GM12878 (cell line): ENCODE data around the gene PLEKHH1. TPM values are rescaled to one million over a fixed set of nuclear protein-coding genes. Genes with fewer than 3 reads are reported as not detected.

ENCODE experiments used
- ATAC-seq: fragments of 200-7000 bp; cut with Tn5 transposase; 3 replicates; pipeline ENCODE4 v1.9.1; 2020; ENCODE audit warnings: mild to moderate bottlenecking, moderate library complexity
- BruUV-seq: library from RNA; stranded (reverse); fragments of 400-500 nt; replicated peaks from 2 replicates; lab custom pipeline; 2021; lab: Mats Ljungman, UMichigan
- CTCF ChIA-PET: fragments of 300-600 bp; sonication (Branson Sonifier 250); formaldehyde crosslinking; extraction: SDS; loops from one replicate; lab custom pipeline; 2021; ENCODE audit warnings: inconsistent platforms; lab: Yijun Ruan, JAX
- POLR2A ChIA-PET: fragments of 350-600 bp; formaldehyde crosslinking; extraction: SDS; loops from one replicate; lab custom pipeline; 2021; ENCODE audit warnings: inconsistent platforms; lab: Charles Lee
- RAD21 ChIA-PET: fragments of 300-600 bp; sonication (Branson Sonifier 250); formaldehyde crosslinking; loops from one replicate; lab custom pipeline; 2023; ENCODE audit warnings: antibody characterized with exemption; ENCODE audit not compliant: unreplicated experiment; lab: Charles Lee
- SMC1A ChIA-PET: fragments of 300-600 bp; sonication (Branson Sonifier 250); formaldehyde crosslinking; loops from one replicate; lab custom pipeline; 2023; ENCODE audit not compliant: unreplicated experiment, uncharacterized antibody; lab: Charles Lee
- DNase-seq: peaks from one replicate; pipeline ENCODE4 v3.0.0-alpha.2; 2011; ENCODE audit warnings: low read depth, low spot score
- FAIRE-seq: peaks from 3 replicates; lab custom pipeline; 2011; peaks lifted over from hg19 to GRCh38; lab: Jason Lieb, UNC
- H2AFZ ChIP-seq: 2 replicates; pipeline ENCODE4 v1.6.0; 2011; ENCODE audit warnings: low read depth, low read length, control low read depth; ENCODE audit not compliant: control insufficient read depth
- H3K27ac ChIP-seq: 2 replicates; pipeline ENCODE4 v1.5.1; 2011; ENCODE audit warnings: control low read depth; ENCODE audit not compliant: control insufficient read depth, insufficient read depth
- H3K27me3 ChIP-seq, 2 experiments: replicated peaks in 1 of 2; 2 replicates each; pipeline versions ENCODE4 v1.6.0 to v1.6.1; 2011; ENCODE audit warnings: low read length in 1 of 2; ENCODE audit not compliant: control insufficient read depth in 2 of 2, insufficient read depth in 2 of 2
- H3K36me3 ChIP-seq, 2 experiments: 2 replicates each; pipeline ENCODE4 v1.5.1; 2011; ENCODE audit warnings: low read length in 1 of 2; ENCODE audit not compliant: control insufficient read depth in 2 of 2, insufficient read depth in 2 of 2
- H3K4me1 ChIP-seq: 2 replicates; pipeline ENCODE4 v1.6.1; 2011; ENCODE audit warnings: mild to moderate bottlenecking, low read length, moderate library complexity, mixed read lengths; ENCODE audit not compliant: control insufficient read depth, insufficient read depth
- H3K4me2 ChIP-seq: 2 replicates; pipeline ENCODE4 v1.6.0; 2011; ENCODE audit warnings: control low read depth; ENCODE audit not compliant: control insufficient read depth, insufficient read depth
- H3K4me3 ChIP-seq: fragments of 200-600 bp; sonication (generic); 2 replicates; pipeline ENCODE4 v1.5.1; 2016
- H3K79me2 ChIP-seq: 2 replicates; pipeline ENCODE4 v1.6.0; 2011; ENCODE audit warnings: low read length; ENCODE audit not compliant: control insufficient read depth, insufficient read depth
- H3K9ac ChIP-seq: 2 replicates; pipeline ENCODE4 v1.8.0; 2011; ENCODE audit warnings: low read length, control low read depth, mixed read lengths; ENCODE audit not compliant: control insufficient read depth, insufficient read depth
- H3K9me3 ChIP-seq: replicated peaks from 3 replicates; pipeline ENCODE4 v1.5.1; 2011; ENCODE audit warnings: mild to moderate bottlenecking, low read length; ENCODE audit not compliant: control insufficient read depth, insufficient read depth
- H4K20me1 ChIP-seq: 2 replicates; pipeline ENCODE4 v1.6.0; 2011; ENCODE audit not compliant: control insufficient read depth, insufficient read depth
- CBX3 ChIP-seq: fragments of 200-600 bp; sonication (generic); IDR thresholded peaks from 2 replicates; pipeline ENCODE4 v1.6.1; 2016; ENCODE audit warnings: low read depth, borderline replicate concordance
- EP300 ChIP-seq, 2 experiments: fragments of 150-350 bp in 1 of 2; IDR thresholded peaks; 2 replicates each; pipeline ENCODE4 v1.6.1; 2011 to 2012; ENCODE audit warnings: low read depth in 2 of 2, low read length in 2 of 2, borderline replicate concordance in 1 of 2, improper control_type of control experiment in 1 of 2, inconsistent platforms in 1 of 2; ENCODE audit not compliant: control insufficient read depth in 1 of 2
- ESRRA ChIP-seq: IDR thresholded peaks from 2 replicates; pipeline ENCODE4 v1.6.1; 2012; ENCODE audit warnings: mild to moderate bottlenecking, low read length, improper control_type of control experiment
- IKZF2 ChIP-seq, 2 experiments: fragments of 450-650 bp; IDR thresholded peaks; 2 replicates each; pipeline ENCODE4 v1.6.1; 2017; ENCODE audit warnings: mild to moderate bottlenecking in 2 of 2, moderate library complexity in 2 of 2
- POU2F2 ChIP-seq: IDR thresholded peaks from 3 replicates; pipeline ENCODE4 v1.6.1; 2011; ENCODE audit warnings: low read depth, mild to moderate bottlenecking, low read length, borderline replicate concordance
- RB1 ChIP-seq: fragments of 450-650 bp; formaldehyde crosslinking; IDR thresholded peaks from 2 replicates; pipeline ENCODE4 v1.6.1; 2017; ENCODE audit warnings: mild to moderate bottlenecking, borderline replicate concordance
- RELA ChIP-seq: fragments of 450-650 bp; IDR thresholded peaks from 2 replicates; pipeline ENCODE4 v1.8.0; 2014; ENCODE audit warnings: borderline replicate concordance; ENCODE audit not compliant: partially characterized antibody
- SMC3 ChIP-seq: IDR thresholded peaks from 2 replicates; pipeline ENCODE4 v1.6.1; 2011; ENCODE audit warnings: low read length, improper control_type of control experiment, borderline replicate concordance
- SRF ChIP-seq, 2 experiments: IDR thresholded peaks; 2 replicates each; pipeline ENCODE4 v1.6.1; 2011; ENCODE audit warnings: low read depth in 2 of 2, low read length in 2 of 2, mild to moderate bottlenecking in 1 of 2, moderate library complexity in 1 of 2
- YY1 ChIP-seq: IDR thresholded peaks from 2 replicates; pipeline ENCODE4 v1.6.1; 2011; ENCODE audit warnings: low read depth, mild to moderate bottlenecking, low read length
- ZBED1 ChIP-seq: IDR thresholded peaks from 2 replicates; pipeline ENCODE4 v1.6.1; 2016; ENCODE audit warnings: borderline replicate concordance
- ZBTB33 ChIP-seq: fragments of 450-650 bp; IDR thresholded peaks from 2 replicates; pipeline ENCODE4 v1.6.1; 2017; ENCODE audit warnings: mild to moderate bottlenecking
- ZBTB40 ChIP-seq: fragments of 450-650 bp; IDR thresholded peaks from 2 replicates; pipeline ENCODE4 v1.6.1; 2016; ENCODE audit warnings: mild to moderate bottlenecking, moderate library complexity, borderline replicate concordance
- WGBS: methylation state at CpG from one replicate; pipeline ENCODE4 v1.1.6; 2016; ENCODE audit warnings: low lambda C conversion rate; ENCODE audit not compliant: insufficient replicate concordance, insufficient coverage; ENCODE audit errors: missing lambda C conversion rate; 5-methylcytosine and 5-hydroxymethylcytosine counted together
- in situ Hi-C: fragments of 300-500 bp; cut with MboI; formaldehyde crosslinking; loops from 9 replicates; pipeline ENCODE4 v1.14.3; 2018; ENCODE audit warnings: mixed read lengths
- intact Hi-C: fragments of 100-400 bp; cut with micrococcal nuclease; formaldehyde crosslinking; loops from one replicate; pipeline ENCODE4 v1.14.2; 2022; ENCODE audit not compliant: unreplicated experiment
- polyA plus RNA-seq, 11 experiments: library from polyadenylated mRNA; depleted of rRNA in 4 of 11; unstranded in 6 of 11; stranded (reverse) in 5 of 11; fragments of >200 nt; fragmentation: Nextera tagmentation in 4 of 11; fragmentation: Illumina TruSeq in 1 of 11; extraction: Ambion mirVana in 4 of 11; extraction: Trizol in 1 of 11; gene quantifications; 1 replicate in 1 of 11; 2 replicates in 10 of 11; pipeline versions ENCODE4 v1.2.1 to v1.2.3, GENCODE V29; 2011 to 2016; ENCODE audit warnings: inconsistent platforms in 2 of 11, missing spikeins in 2 of 11, low read depth in 1 of 11
- total RNA-seq, 4 experiments: library from RNA; depleted of rRNA in 3 of 4; stranded (reverse); fragments of >200 nt in 3 of 4; fragmentation: Illumina TruSeq in 1 of 4; extraction: Trizol in 1 of 4; gene quantifications; 2 replicates each; pipeline versions ENCODE4 v1.2.1 to v1.2.3, GENCODE V29; 2013 to 2021
- TF ChIP-seq, protein P1 (sequence below): IDR thresholded peaks from 2 replicates; pipeline ENCODE4 v1.6.1; 2011; ENCODE audit warnings: borderline replicate concordance, low read depth, mild to moderate bottlenecking, moderate library complexity, low read length; ENCODE audit not compliant: insufficient read depth, poor library complexity, severe bottlenecking

Gene PLEKHH1
- total and polyA plus RNA-seq, 10 of the 15 experiments (the other 5 are each of a cell fraction or from before 2014, with no cell fraction given): 0.11 to 0.95 (median 0.41) TPM

DNA sequence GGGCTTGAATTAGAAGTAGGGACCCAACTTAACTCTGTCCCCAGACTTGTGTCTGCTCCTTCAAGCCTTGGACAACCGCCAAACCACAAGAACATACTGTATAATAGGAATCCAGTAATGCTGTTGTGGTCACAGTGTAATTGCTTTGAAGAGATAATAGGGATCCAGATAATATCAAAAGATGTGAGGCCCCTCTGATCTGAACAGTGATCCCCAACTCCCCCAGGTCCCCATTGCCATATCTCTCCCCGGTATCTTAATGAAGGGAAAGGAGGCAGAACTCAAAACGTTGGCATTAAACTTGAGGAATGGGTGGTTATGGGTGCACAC is 8.5 kb upstream of the PLEKHH1 start (continued):
- TF ChIP-seq RELA: no peak
- TF ChIP-seq, protein P1, sequence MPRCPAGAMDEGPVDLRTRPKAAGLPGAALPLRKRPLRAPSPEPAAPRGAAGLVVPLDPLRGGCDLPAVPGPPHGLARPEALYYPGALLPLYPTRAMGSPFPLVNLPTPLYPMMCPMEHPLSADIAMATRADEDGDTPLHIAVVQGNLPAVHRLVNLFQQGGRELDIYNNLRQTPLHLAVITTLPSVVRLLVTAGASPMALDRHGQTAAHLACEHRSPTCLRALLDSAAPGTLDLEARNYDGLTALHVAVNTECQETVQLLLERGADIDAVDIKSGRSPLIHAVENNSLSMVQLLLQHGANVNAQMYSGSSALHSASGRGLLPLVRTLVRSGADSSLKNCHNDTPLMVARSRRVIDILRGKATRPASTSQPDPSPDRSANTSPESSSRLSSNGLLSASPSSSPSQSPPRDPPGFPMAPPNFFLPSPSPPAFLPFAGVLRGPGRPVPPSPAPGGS: no peak
- no peak for TF ChIP-seq RB1
- no peak for TF ChIP-seq CBX3
- no peak for TF ChIP-seq IKZF2 (IDR thresholded peaks at IDR 0.05)

GRCh38 chr14:67525389-67525788 is 7.7 kb upstream of the PLEKHH1 start:
- no peaks in the 10 kb centered on the region for H3K9me3 ChIP-seq
- FAIRE-seq (no peak), ATAC-seq (no peak), DNase-seq (no peak)
- no peaks in the 10 kb centered on the region for H3K36me3 ChIP-seq
- WGBS: 57% methylated on average over 4 of the region's 4 CpGs
- no peak overlapping the region for H3K4me2 ChIP-seq
- H3K4me1 ChIP-seq: no peaks in the 10 kb centered on the region
- no peak overlapping the region for H2AFZ ChIP-seq
- peaks cover 0 to 11% of the 10 kb centered on the region in 2 experiments; a peak in 1 of 4 replicates for H3K27me3 ChIP-seq
- no peak overlapping the region for H3K9ac ChIP-seq
- CTCF ChIA-PET: interaction anchor here (0.6 to 5.5 kb wide), 14 partner anchors 7 to 1096 kb away, joined by 3 to 106 read pairs (median 10); partner anchors contain the start of gene TMEM229B
- RAD21 ChIA-PET: interaction anchor here (1.4 to 3.3 kb wide), 4 partner anchors 46 to 179 kb away, joined by 3 to 42 read pairs (median 16); no protein-coding TSS in a partner anchor
- no peaks in the 10 kb centered on the region for H3K79me2 ChIP-seq
- H4K20me1 ChIP-seq: no peaks in the 10 kb centered on the region
- SMC1A ChIA-PET: interaction anchor here (0.6 to 5.3 kb wide), 5 partner anchors 31 to 179 kb away, joined by 3 to 54 read pairs (median 32); no protein-coding TSS in a partner anchor
- no peak overlapping the region for H3K4me3 ChIP-seq
- in situ Hi-C loops (no loop called here), intact Hi-C loops (no loop called here)
- H3K27ac ChIP-seq: no peak overlapping the region
- POLR2A ChIA-PET: no interaction called here
- no TSS peak for BruUV-seq
- TF ChIP-seq ZBED1 (no peak), SMC3 (no peak), YY1 (no peak), SRF (IDR thresholded peaks at IDR 0.05; ENCODE audit: low read depth in 2 of 2, low read length in 2 of 2) (no peak), POU2F2 (no peak), ZBTB33 (no peak), ESRRA (no peak), EP300 (IDR thresholded peaks at IDR 0.05; ENCODE audit: borderline replicate concordance in 1 of 2, control insufficient read depth in 1 of 2, low read depth in 2 of 2, low read length in 2 of 2) (no peak), ZBTB40 (no peak)
